H1 (cell line): ENCODE results near the gene TTC33. TPM values are rescaled to one million over a fixed set of nuclear protein-coding genes. Genes with fewer than 3 reads are reported as not detected.

ENCODE experiments used
- CTCF ChIA-PET: fragments of 300-600 bp; sonication (Branson Sonifier 250); formaldehyde crosslinking; loops from one replicate; lab custom pipeline; 2021; ENCODE audit not compliant: partially characterized antibody; lab: Charles Lee
- POLR2A ChIA-PET: fragments of 300-600 bp; sonication (Branson Sonifier 250); formaldehyde crosslinking; loops from one replicate; lab custom pipeline; 2021; ENCODE audit warnings: inconsistent platforms; ENCODE audit not compliant: partially characterized antibody; lab: Charles Lee
- DNase-seq, 2 experiments: peaks; one replicate each; pipeline versions ENCODE4 v3.0.0 to v3.0.0-alpha.2; 2010 to 2022; ENCODE audit warnings: low spot score in 2 of 2, low read depth in 1 of 2, mixed read lengths in 1 of 2
- FAIRE-seq: peaks from 2 replicates; lab custom pipeline; 2011; peaks lifted over from hg19 to GRCh38; lab: Jason Lieb, UNC
- H2AFZ ChIP-seq: 2 replicates; pipeline ENCODE4 v1.8.1; 2012; ENCODE audit warnings: low read length, inconsistent platforms
- H2AK5ac ChIP-seq: 2 replicates; pipeline ENCODE4 v1.6.1; 2013; ENCODE audit warnings: low read depth, low read length
- H2BK120ac ChIP-seq: replicated peaks from 2 replicates; pipeline ENCODE3; 2013; ENCODE audit warnings: low read depth, low read length, inconsistent platforms
- H2BK12ac ChIP-seq: 2 replicates; pipeline ENCODE4 v1.6.1; 2013; ENCODE audit warnings: low read depth, low read length
- H2BK15ac ChIP-seq: 2 replicates; pipeline ENCODE4 v1.6.1; 2013; ENCODE audit warnings: low read length
- H2BK20ac ChIP-seq: 2 replicates; pipeline ENCODE4 v1.6.1; 2013; ENCODE audit warnings: low read length
- H2BK5ac ChIP-seq: 2 replicates; pipeline ENCODE4 v1.6.1; 2013; ENCODE audit warnings: low read depth, low read length
- H3K14ac ChIP-seq: 2 replicates; pipeline ENCODE4 v1.6.1; 2013; ENCODE audit warnings: inconsistent platforms; ENCODE audit not compliant: insufficient read length
- H3K18ac ChIP-seq: 2 replicates; pipeline ENCODE4 v1.6.1; 2013; ENCODE audit warnings: low read length; ENCODE audit errors: extremely low read depth
- H3K23ac ChIP-seq: 2 replicates; pipeline ENCODE4 v1.6.1; 2013; ENCODE audit warnings: inconsistent platforms; ENCODE audit not compliant: insufficient read length
- H3K23me2 ChIP-seq: 2 replicates; pipeline ENCODE4 v1.6.1; 2013; ENCODE audit warnings: low read depth, low read length
- H3K27ac ChIP-seq: 2 replicates; pipeline ENCODE4 v1.6.1; 2011; ENCODE audit warnings: low read depth, low read length, inconsistent platforms
- H3K27me3 ChIP-seq, 4 experiments: replicated peaks in 1 of 4; 1 replicate in 1 of 4; 2 replicates in 3 of 4; pipeline versions ENCODE4 v1.6.1 to v1.8.1; 2011 to 2013; ENCODE audit warnings: low read length in 3 of 4, mild to moderate bottlenecking in 3 of 4, inconsistent platforms in 2 of 4, mixed read lengths in 2 of 4, moderate library complexity in 1 of 4; ENCODE audit not compliant: control insufficient read depth in 3 of 4, insufficient read depth in 3 of 4; ENCODE audit errors: extremely low read depth in 1 of 4
- H3K36me3 ChIP-seq, 4 experiments: 2 replicates each; pipeline versions ENCODE4 v1.6.1 to v1.8.1; 2011 to 2013; ENCODE audit warnings: mild to moderate bottlenecking in 4 of 4, low read length in 3 of 4, moderate library complexity in 2 of 4, control low read depth in 1 of 4, inconsistent platforms in 1 of 4; ENCODE audit not compliant: insufficient read depth in 4 of 4, control insufficient read depth in 2 of 4
- H3K4ac ChIP-seq: replicated peaks from 2 replicates; pipeline ENCODE3; 2013; ENCODE audit warnings: low read length, low read depth, mixed read lengths, inconsistent platforms; ENCODE audit not compliant: insufficient read length
- H3K4me1 ChIP-seq, 4 experiments: replicated peaks in 1 of 4; 1 replicate in 1 of 4; 2 replicates in 3 of 4; pipeline versions ENCODE4 v1.6.1 to v1.8.1; 2011 to 2013; ENCODE audit warnings: low read length in 3 of 4, inconsistent platforms in 2 of 4, mixed read lengths in 1 of 4; ENCODE audit not compliant: insufficient read depth in 4 of 4, control insufficient read depth in 3 of 4
- H3K4me2 ChIP-seq, 2 experiments: 2 replicates each; pipeline versions ENCODE4 v1.6.1 to v1.8.1; 2011 to 2013; ENCODE audit warnings: low read depth in 2 of 2, low read length in 2 of 2, control low read depth in 1 of 2, inconsistent platforms in 1 of 2, mild to moderate bottlenecking in 1 of 2; ENCODE audit not compliant: insufficient read depth in 1 of 2
- H3K4me3 ChIP-seq, 4 experiments: fragments of 200-600, 300-600 bp in 1 of 4; sonication (generic), shearing (Covaris generic), sonication (Bioruptor Twin) in 1 of 4; 2 replicates each; pipeline versions ENCODE4 v1.5.1 to v1.8.1; 2011 to 2016; ENCODE audit warnings: low read length in 4 of 4, low read depth in 3 of 4, control low read depth in 2 of 4, inconsistent platforms in 2 of 4, mild to moderate bottlenecking in 2 of 4, mixed read lengths in 1 of 4, moderate library complexity in 1 of 4; ENCODE audit not compliant: insufficient read depth in 2 of 4; ENCODE audit errors: extremely low read depth in 1 of 4
- H3K56ac ChIP-seq: replicated peaks from 2 replicates; pipeline ENCODE3; 2013; ENCODE audit warnings: low read depth, mild to moderate bottlenecking, mixed read lengths, low read length, inconsistent platforms; ENCODE audit not compliant: insufficient read length
- H3K79me1 ChIP-seq: 2 replicates; pipeline ENCODE4 v1.6.1; 2013; ENCODE audit warnings: low read depth, low read length, control low read depth
- H3K79me2 ChIP-seq, 2 experiments: 2 replicates each; pipeline versions ENCODE4 v1.6.1 to v1.8.1; 2012 to 2013; ENCODE audit warnings: low read length in 2 of 2, mild to moderate bottlenecking in 2 of 2, inconsistent platforms in 1 of 2; ENCODE audit not compliant: insufficient read depth in 2 of 2, control insufficient read depth in 1 of 2
- H3K9ac ChIP-seq, 4 experiments: replicated peaks in 1 of 4; 1 replicate in 1 of 4; 2 replicates in 3 of 4; pipeline versions ENCODE4 v1.6.1 to v1.8.1; 2011 to 2013; ENCODE audit warnings: low read depth in 3 of 4, low read length in 3 of 4, control low read depth in 2 of 4, mild to moderate bottlenecking in 2 of 4, moderate library complexity in 2 of 4, inconsistent platforms in 1 of 4; ENCODE audit errors: extremely low read depth in 1 of 4
- H3K9me3 ChIP-seq, 2 experiments: 2 replicates each; pipeline versions ENCODE4 v1.6.1 to v1.8.1; 2012 to 2013; ENCODE audit warnings: mild to moderate bottlenecking in 2 of 2, moderate library complexity in 2 of 2, control low read depth in 1 of 2, inconsistent platforms in 1 of 2, low read depth in 1 of 2, low read length in 1 of 2, mixed read lengths in 1 of 2; ENCODE audit not compliant: insufficient read depth in 2 of 2
- H4K20me1 ChIP-seq, 2 experiments: replicated peaks in 1 of 2; 2 replicates each; pipeline versions ENCODE3 to v1.8.1; 2011 to 2013; ENCODE audit warnings: inconsistent platforms in 2 of 2, low read length in 2 of 2, mild to moderate bottlenecking in 1 of 2; ENCODE audit not compliant: insufficient read depth in 2 of 2, control insufficient read depth in 1 of 2
- H4K5ac ChIP-seq: 2 replicates; pipeline ENCODE4 v1.6.1; 2013; ENCODE audit warnings: low read length, low read depth, mixed read lengths, inconsistent platforms; ENCODE audit not compliant: insufficient read length
- H4K8ac ChIP-seq: 2 replicates; pipeline ENCODE4 v1.8.0; 2013; ENCODE audit warnings: mild to moderate bottlenecking, moderate library complexity, low read length, inconsistent platforms; ENCODE audit not compliant: insufficient read depth; ENCODE audit errors: extremely low read depth
- H4K91ac ChIP-seq: replicated peaks from 2 replicates; pipeline ENCODE3; 2013; ENCODE audit warnings: low read length, mixed read lengths, inconsistent platforms; ENCODE audit not compliant: insufficient read length
- CBX8 ChIP-seq: fragments of 300-800, 300-1000 bp; sonication (generic); IDR thresholded peaks from 2 replicates; pipeline ENCODE4 v1.7.1; 2016; ENCODE audit warnings: low read depth, low read length, borderline replicate concordance
- JUN ChIP-seq: IDR thresholded peaks from 2 replicates; pipeline ENCODE4 v1.6.1; 2011; ENCODE audit warnings: low read depth, mild to moderate bottlenecking, improper control_type of control experiment, low read length
- RBBP5 ChIP-seq: IDR thresholded peaks from 2 replicates; pipeline ENCODE4 v1.7.1; 2012; ENCODE audit warnings: low read depth, mild to moderate bottlenecking, inconsistent platforms, low read length, moderate library complexity, borderline replicate concordance
- RFX5 ChIP-seq: IDR thresholded peaks from 2 replicates; pipeline ENCODE4 v1.6.1; 2011; ENCODE audit warnings: low read depth, low read length, improper control_type of control experiment, borderline replicate concordance
- WGBS, 2 experiments: shearing (Covaris generic) in 1 of 2; methylation state at CpG; one replicate each; pipeline versions ENCODE4 v1.1.6 to v1.1.7; 2013 to 2015; ENCODE audit warnings: low lambda C conversion rate in 2 of 2, mixed read lengths in 2 of 2, inconsistent platforms in 1 of 2, low coverage in 1 of 2, missing lambda C conversion rate in 1 of 2; ENCODE audit not compliant: insufficient replicate concordance in 2 of 2, insufficient coverage in 1 of 2, insufficient read length in 1 of 2; ENCODE audit errors: extremely low coverage in 1 of 2, missing lambda C conversion rate in 1 of 2; 5-methylcytosine and 5-hydroxymethylcytosine counted together
- polyA plus RNA-seq, 7 experiments: library from polyadenylated mRNA; depleted of rRNA in 3 of 7; stranded (reverse) in 5 of 7; unstranded in 2 of 7; fragments of >200 nt in 5 of 7; fragments of 200-250 nt in 2 of 7; gene quantifications; 1 replicate in 5 of 7; 2 replicates in 1 of 7; 4 replicates in 1 of 7; pipeline versions ENCODE4 v1.2.1 to v1.2.3, GENCODE V29; 2011 to 2013; ENCODE audit warnings: missing spikeins in 2 of 7, mixed read lengths in 2 of 7
- total RNA-seq: library from RNA; stranded (reverse); fragmentation: NEBNext Ultra II Directional; extraction: Animal tissue kit (Norgen Biotek cat#: 25700); gene quantifications from 2 replicates; pipeline ENCODE4 v1.2.1, GENCODE V29; 2021
- TF ChIP-seq, protein P1 (sequence below): IDR thresholded peaks from 2 replicates; pipeline ENCODE4 v1.6.1; 2012; ENCODE audit warnings: low read length, inconsistent platforms
- TF ChIP-seq, protein P2 (sequence below), 3 experiments: IDR thresholded peaks; 1 replicate in 2 of 3; 2 replicates in 1 of 3; pipeline versions ENCODE4 v1.5.1 to v1.6.1; 2011; ENCODE audit warnings: low read length in 3 of 3, mild to moderate bottlenecking in 3 of 3, inconsistent platforms in 2 of 3, low read depth in 1 of 3, moderate library complexity in 1 of 3; ENCODE audit not compliant: insufficient read depth in 1 of 3; ENCODE audit errors: control extremely low read depth in 1 of 3

TTC33 gene
- total and polyA plus RNA-seq, 2 of the 8 experiments (the other 6 are each of a cell fraction or from before 2014, with no cell fraction given) = 1.2 to 12.6 TPM

DNA sequence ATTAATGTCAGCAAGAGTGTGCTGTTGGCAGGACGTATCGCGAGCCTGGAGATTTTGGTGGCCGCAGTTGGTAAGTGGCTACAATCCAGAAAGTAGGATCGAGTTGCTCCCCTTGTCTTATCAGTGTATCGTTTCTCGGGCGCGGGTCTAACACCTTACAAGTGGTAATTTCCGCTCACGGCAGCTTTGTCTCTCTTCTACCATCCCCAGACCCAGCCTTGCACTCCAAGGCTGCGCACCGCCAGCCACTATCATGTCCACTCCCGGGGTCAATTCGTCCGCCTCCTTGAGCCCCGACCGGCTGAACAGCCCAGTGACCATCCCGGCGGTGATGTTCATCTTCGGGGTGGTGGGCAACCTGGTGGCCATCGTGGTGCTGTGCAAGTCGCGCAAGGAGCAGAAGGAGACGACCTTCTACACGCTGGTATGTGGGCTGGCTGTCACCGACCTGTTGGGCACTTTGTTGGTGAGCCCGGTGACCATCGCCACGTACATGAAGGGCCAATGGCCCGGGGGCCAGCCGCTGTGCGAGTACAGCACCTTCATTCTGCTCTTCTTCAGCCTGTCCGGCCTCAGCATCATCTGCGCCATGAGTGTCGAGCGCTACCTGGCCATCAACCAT, 74.9 kb downstream of the TTC33 start:
- Histone ChIP-seq H2BK12ac (no peak overlapping the region), H3K27ac (no peak overlapping the region), H3K23ac (no peak overlapping the region), H3K4me1 (peaks cover 5 to 18% (median 14%) of the 10 kb centered on the region in 4 experiments), H3K9ac (no peak overlapping the region; a peak in 1 of 7 replicates), H3K18ac (no peak overlapping the region), H2BK20ac (no peak overlapping the region; the same call in 1 of the 2 replicates), H2BK15ac (peak overlapping the region; percentile 62; the same call in 1 of the 2 replicates), H3K27me3 (peaks cover 23 to 38% (median 29%) of the 10 kb centered on the region in 4 experiments), H3K4ac (no peak overlapping the region), H3K4me2 (peak overlapping the region; percentile 95 to 99), H4K91ac (no peak overlapping the region), H3K79me1 (no peaks in the 10 kb centered on the region), H2AFZ (peak overlapping the region; percentile 89), H3K56ac (no peak overlapping the region), H3K9me3 (no peaks in the 10 kb centered on the region; a peak in 1 of 4 replicates), H2BK5ac (no peak overlapping the region), H4K20me1 (peaks cover 3 to 5% of the 10 kb centered on the region in 2 experiments), H3K36me3 (no peaks in the 10 kb centered on the region), H3K79me2 (no peaks in the 10 kb centered on the region), H4K5ac (no peak overlapping the region), H2AK5ac (0 out of 2 replicates have a peak overlapping the region, but pooled peaks have one; percentile 54), H4K8ac (0 out of 2 replicates have a peak overlapping the region, but pooled peaks have one; percentile 66), H3K14ac (no peak overlapping the region), H3K23me2 (peaks cover 21% of the 10 kb centered on the region), H2BK120ac (no peak overlapping the region), H3K4me3 (peak overlapping the region; percentile 55 to 84 (median 78))
- ChIA-PET POLR2A (interaction anchor here (1.4 kb wide), 1 partner anchor 150 kb away, joined by 4 read pairs; no protein-coding TSS in a partner anchor), CTCF (interaction anchor here (0.8 to 1.6 kb wide), 6 partner anchors 21 to 1082 kb away, joined by 3 to 5 read pairs (median 3); no protein-coding TSS in a partner anchor)
- WGBS, 2 experiments = 6% methylated on average over 37 of the region's 37 CpGs; no CpG with 5 or more reads in 1 of the 2 experiments
- peak in 1 of 2 experiments; percentile 59 for DNase-seq
- FAIRE-seq = no peak
- no peak for TF ChIP-seq RFX5
- TF ChIP-seq, protein P1, sequence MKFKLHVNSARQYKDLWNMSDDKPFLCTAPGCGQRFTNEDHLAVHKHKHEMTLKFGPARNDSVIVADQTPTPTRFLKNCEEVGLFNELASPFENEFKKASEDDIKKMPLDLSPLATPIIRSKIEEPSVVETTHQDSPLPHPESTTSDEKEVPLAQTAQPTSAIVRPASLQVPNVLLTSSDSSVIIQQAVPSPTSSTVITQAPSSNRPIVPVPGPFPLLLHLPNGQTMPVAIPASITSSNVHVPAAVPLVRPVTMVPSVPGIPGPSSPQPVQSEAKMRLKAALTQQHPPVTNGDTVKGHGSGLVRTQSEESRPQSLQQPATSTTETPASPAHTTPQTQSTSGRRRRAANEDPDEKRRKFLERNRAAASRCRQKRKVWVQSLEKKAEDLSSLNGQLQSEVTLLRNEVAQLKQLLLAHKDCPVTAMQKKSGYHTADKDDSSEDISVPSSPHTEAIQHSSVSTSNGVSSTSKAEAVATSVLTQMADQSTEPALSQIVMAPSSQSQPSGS = no peak
- no peak for TF ChIP-seq CBX8
- TF ChIP-seq, protein P2, sequence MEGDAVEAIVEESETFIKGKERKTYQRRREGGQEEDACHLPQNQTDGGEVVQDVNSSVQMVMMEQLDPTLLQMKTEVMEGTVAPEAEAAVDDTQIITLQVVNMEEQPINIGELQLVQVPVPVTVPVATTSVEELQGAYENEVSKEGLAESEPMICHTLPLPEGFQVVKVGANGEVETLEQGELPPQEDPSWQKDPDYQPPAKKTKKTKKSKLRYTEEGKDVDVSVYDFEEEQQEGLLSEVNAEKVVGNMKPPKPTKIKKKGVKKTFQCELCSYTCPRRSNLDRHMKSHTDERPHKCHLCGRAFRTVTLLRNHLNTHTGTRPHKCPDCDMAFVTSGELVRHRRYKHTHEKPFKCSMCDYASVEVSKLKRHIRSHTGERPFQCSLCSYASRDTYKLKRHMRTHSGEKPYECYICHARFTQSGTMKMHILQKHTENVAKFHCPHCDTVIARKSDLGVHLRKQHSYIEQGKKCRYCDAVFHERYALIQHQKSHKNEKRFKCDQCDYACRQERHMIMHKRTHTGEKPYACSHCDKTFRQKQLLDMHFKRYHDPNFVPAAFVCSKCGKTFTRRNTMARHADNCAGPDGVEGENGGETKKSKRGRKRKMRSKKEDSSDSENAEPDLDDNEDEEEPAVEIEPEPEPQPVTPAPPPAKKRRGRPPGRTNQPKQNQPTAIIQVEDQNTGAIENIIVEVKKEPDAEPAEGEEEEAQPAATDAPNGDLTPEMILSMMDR (IDR thresholded peaks at IDR 0.05; ENCODE audit: control extremely low read depth in 1 of 3, insufficient read depth in 1 of 3, low read depth in 1 of 3, low read length in 3 of 3) = peak in 2 of 3 experiments; percentile 43 to 44; a peak in 2 of 4 replicates
- TF ChIP-seq JUN = no peak
- TF ChIP-seq RBBP5 = no peak
